ENCODE data around the gene PRKCD. TPM values are rescaled to one million over a fixed set of nuclear protein-coding genes. Genes with fewer than 3 reads are reported as not detected.

Gene PRKCD
- total RNA-seq, 1 donor from 2014 or later = 5.4 TPM

DNA sequence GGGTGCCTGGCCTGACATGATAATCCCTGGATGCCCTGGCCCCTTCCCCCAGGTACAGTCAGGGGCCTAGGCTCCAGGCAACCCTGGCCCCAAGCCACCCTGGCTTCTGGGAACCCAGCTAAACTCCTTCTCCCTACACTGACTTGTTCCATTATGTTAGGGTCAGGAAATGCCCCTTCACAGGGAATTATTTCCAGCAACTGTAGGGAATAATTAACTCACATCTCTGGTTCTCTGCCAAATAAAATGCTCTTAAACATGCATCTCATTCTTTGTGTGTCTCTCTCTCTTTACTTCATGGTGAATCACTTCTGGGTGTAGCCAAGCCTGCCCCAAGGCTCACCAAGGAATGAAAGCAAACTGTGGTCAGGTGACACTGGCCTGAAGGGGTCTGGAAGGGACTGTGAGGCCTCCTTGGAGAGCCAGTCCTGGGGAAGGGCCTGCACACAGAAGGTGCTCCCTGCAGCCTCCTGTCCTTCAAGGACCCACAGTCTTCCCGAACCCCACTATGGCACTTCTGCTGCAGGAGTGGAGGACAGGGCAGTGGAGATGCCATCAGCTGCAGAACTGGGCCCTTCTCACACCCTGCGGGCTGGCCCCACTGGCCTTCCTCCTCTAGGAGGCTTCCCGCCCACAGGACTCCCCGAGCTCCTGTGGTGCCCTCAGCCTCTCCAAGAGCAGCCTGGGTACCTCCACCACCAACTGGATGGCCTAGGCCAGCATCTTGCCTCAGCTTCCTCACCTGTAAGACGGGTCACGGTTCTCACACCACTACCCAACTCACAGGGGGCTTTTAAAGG is 77.2 kb downstream of the PRKCD start:
- Mint-ChIP-seq H3K27ac (ENCODE audit: unreplicated experiment) (no peak overlapping the region), H3K4me1 (ENCODE audit: low read depth, unreplicated experiment) (peaks cover 9% of the 10 kb centered on the region), H3K4me3 (ENCODE audit: unreplicated experiment) (no peak overlapping the region), H3K36me3 (ENCODE audit: unreplicated experiment) (peaks cover 3% of the 10 kb centered on the region), H3K9me3 (ENCODE audit: unreplicated experiment) (peaks cover 8% of the 10 kb centered on the region), H3K27me3 (ENCODE audit: unreplicated experiment) (peaks cover 4% of the 10 kb centered on the region)
- TF ChIP-seq, protein P1, sequence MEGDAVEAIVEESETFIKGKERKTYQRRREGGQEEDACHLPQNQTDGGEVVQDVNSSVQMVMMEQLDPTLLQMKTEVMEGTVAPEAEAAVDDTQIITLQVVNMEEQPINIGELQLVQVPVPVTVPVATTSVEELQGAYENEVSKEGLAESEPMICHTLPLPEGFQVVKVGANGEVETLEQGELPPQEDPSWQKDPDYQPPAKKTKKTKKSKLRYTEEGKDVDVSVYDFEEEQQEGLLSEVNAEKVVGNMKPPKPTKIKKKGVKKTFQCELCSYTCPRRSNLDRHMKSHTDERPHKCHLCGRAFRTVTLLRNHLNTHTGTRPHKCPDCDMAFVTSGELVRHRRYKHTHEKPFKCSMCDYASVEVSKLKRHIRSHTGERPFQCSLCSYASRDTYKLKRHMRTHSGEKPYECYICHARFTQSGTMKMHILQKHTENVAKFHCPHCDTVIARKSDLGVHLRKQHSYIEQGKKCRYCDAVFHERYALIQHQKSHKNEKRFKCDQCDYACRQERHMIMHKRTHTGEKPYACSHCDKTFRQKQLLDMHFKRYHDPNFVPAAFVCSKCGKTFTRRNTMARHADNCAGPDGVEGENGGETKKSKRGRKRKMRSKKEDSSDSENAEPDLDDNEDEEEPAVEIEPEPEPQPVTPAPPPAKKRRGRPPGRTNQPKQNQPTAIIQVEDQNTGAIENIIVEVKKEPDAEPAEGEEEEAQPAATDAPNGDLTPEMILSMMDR (IDR thresholded peaks at IDR 0.05; ENCODE audit: partially characterized antibody, unreplicated experiment) = no peak
- no peak for DNase-seq

DNA sequence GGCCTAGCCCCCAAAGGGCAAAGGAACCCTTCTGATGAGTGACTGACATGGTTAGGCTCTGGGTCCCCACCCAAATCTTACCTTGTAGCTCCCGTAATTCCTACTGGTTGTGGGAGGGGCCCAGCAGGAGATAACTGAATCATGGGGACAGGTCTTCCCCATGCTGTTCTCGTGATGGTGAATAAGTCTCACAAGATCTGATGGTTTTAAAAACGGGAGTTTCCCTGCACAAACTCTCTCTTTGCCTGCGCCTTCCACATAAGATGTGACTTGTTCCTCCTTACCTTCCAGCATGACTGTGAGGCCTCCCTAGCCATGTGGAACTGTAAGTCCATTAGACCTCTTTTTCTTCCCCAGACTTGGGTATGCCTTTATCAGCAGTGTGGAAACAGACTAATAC is 77.9 kb downstream of the PRKCD start:
- no peak overlapping the region for H3K27ac Mint-ChIP-seq (ENCODE audit: unreplicated experiment)

DNA sequence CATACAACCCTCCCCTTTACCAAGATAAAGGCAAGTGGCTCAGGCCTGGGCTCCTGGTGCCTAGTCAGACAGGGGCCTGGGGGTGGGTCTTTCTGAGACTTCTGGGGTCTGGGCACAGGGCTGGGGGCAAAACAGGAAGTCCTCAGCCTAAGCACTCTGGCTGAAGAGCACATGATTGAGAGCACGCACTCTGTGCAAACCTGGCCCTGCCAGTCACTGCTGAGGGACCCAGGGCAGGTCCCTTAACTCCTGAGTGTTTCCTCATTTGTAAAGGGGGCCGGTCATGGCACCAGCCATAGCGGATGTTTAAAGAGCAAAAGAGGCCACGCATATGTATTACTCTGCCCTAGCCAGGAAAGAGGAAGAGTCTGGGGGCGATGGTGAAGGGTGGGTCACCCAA is 78.8 kb downstream of the PRKCD start:
- TF ChIP-seq, protein P1 (IDR thresholded peaks at IDR 0.05; ENCODE audit: partially characterized antibody, unreplicated experiment) = no peak
- Mint-ChIP-seq H3K27ac (ENCODE audit: unreplicated experiment) (no peak overlapping the region), H3K4me3 (ENCODE audit: unreplicated experiment) (no peak overlapping the region), H3K9me3 (ENCODE audit: unreplicated experiment) (peaks cover 2% of the 10 kb centered on the region), H3K27me3 (ENCODE audit: unreplicated experiment) (peaks cover 4% of the 10 kb centered on the region), H3K4me1 (ENCODE audit: low read depth, unreplicated experiment) (peaks cover 14% of the 10 kb centered on the region), H3K36me3 (ENCODE audit: unreplicated experiment) (no peaks in the 10 kb centered on the region)
- no peak for DNase-seq

More for the DNA sequence above, 77.9 kb downstream of the PRKCD start:
- Mint-ChIP-seq H3K27me3 (ENCODE audit: unreplicated experiment) (peaks cover 4% of the 10 kb centered on the region), H3K4me1 (ENCODE audit: low read depth, unreplicated experiment) (peaks cover 13% of the 10 kb centered on the region), H3K36me3 (ENCODE audit: unreplicated experiment) (no peaks in the 10 kb centered on the region), H3K4me3 (ENCODE audit: unreplicated experiment) (no peak overlapping the region), H3K9me3 (ENCODE audit: unreplicated experiment) (peaks cover 4% of the 10 kb centered on the region)
- TF ChIP-seq, protein P1 (IDR thresholded peaks at IDR 0.05; ENCODE audit: partially characterized antibody, unreplicated experiment) = no peak
- DNase-seq = no peak

DNA sequence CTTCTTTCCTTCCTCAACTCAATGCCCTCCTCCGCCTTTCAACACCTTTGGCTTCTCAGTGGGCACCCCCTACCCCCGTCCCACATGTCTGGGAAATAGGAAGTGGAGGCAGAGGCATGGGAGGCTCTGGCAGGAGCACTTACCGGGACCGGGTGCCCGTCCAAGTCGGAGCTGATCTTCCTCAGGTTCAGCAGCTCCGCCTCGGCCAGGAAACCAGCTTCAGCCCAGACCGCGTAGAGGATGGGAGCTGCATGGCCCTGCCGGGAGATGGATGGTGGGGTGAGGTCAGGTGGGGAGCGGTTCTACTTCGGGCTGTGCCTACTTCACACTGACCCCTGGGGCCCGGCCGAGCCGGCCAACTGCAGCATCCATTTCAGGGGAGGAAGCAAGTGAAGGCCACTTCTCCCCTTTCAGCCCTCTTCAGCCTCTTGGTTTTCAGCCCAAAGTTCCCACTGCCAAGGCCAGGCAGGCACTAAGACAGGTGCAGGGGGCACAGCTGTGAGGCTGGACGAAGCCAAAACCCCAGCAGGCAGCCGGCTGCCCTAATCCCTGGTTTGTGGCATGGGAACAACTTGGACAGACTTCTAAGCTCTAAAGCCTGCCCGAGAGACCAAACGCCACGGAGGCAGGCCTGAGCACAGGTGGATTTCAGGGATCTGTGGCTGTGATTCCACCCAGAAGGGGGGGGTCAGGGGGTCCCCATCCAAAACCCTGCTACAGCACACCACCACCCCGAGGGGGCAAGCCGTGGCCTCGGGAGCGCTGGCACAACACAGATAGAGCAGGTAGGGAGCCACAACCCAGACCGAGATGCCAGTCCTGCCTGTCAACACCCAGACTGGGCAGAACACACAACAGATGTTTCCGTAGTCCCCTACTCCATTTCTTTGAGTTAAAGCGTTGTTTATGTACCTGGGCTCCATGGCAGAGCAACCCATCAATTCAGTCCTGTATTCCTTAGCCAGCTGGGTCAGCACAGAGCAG is 80.3 kb downstream of the PRKCD start:
- Mint-ChIP-seq H3K27me3 (ENCODE audit: unreplicated experiment) (peaks cover 5% of the 10 kb centered on the region), H3K4me3 (ENCODE audit: unreplicated experiment) (no peak overlapping the region), H3K4me1 (ENCODE audit: low read depth, unreplicated experiment) (peaks cover 14% of the 10 kb centered on the region), H3K9me3 (ENCODE audit: unreplicated experiment) (no peaks in the 10 kb centered on the region), H3K36me3 (ENCODE audit: unreplicated experiment) (no peaks in the 10 kb centered on the region), H3K27ac (ENCODE audit: unreplicated experiment) (no peak overlapping the region)
- TF ChIP-seq, protein P1 (IDR thresholded peaks at IDR 0.05; ENCODE audit: partially characterized antibody, unreplicated experiment) = no peak
- no peak for DNase-seq
